NCI-H1930 (cell line): ENCODE results near the gene SAMD4A.

Experiments used
- DNase-seq, 2 experiments: peaks; one replicate each; lab custom pipeline; 2025; lab: John Stamatoyannopoulos, UW

The SAMD4A gene

GRCh38 chr14:54660604-54661111 is 93.7 kb downstream of the SAMD4A start:
- DNase-seq: no peak

- no peak for DNase-seq
These were observed 95.7 kb downstream of the SAMD4A start for GRCh38 chr14:54662491-54663133.

DNA sequence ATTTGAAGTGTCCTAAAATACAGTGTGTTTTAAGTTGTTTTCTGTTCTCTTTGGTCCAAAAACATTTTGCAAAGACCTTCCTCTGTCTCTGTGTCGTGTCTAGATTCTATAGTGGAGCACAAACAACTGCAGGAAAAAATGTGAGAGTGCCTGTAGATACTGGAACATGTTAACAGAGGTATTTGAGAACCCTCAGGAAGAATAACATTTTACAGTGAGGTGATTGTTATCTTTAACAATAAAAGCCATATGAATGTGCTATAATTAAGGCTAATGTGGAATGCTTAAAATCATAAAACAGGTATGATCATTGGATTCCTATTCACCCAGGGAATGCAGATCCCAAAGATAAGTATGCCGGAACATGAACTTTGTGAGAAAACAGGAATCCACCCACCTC is 98.0 kb downstream of the SAMD4A start:
- no peak for DNase-seq

DNA sequence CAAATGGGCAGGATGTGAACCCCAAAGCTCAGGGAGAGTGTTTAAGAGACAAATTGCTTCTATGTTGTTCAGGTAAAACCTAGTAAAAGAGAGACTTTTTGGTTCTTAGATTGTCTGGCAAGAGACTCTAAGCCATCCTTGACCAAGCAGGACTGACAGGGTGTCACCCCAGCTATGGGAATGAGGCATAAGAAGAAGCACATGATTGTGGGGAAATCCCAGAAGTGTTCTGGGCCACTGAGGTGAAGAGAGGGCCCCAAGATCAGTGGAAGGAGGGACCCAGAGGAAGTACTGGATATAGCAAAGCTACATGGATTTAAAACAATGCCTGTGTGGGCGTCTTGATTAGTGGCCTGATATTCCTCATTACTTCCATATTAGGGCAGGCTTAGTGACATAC is 99.0 kb downstream of the SAMD4A start:
- DNase-seq: no peak

GRCh38 chr14:54667026-54667744 is 100.3 kb downstream of the SAMD4A start:
- no peak for DNase-seq

DNA sequence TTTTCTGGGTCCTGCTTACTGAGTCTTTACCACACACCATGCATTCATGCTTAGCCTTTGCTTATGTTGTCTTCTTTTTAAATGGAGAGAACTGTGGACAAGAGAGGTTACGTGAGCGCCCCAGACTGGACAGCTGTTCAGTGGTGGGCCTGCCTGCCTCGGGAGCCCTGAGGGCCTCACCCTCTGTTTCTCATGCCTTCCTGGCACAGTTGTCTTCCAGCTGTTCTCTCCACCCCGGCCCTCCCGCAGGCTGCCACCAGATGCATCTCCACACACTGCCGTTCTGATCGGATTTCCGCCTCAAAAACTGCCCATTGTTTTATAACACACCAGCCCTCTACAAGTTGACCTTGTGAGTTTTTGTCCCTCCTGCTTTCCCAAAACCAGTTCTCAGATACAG is 100.8 kb downstream of the SAMD4A start:
- no peak for DNase-seq

GRCh38 chr14:54669721-54670561 is 103.0 kb downstream of the SAMD4A start:
- no peak for DNase-seq

DNA sequence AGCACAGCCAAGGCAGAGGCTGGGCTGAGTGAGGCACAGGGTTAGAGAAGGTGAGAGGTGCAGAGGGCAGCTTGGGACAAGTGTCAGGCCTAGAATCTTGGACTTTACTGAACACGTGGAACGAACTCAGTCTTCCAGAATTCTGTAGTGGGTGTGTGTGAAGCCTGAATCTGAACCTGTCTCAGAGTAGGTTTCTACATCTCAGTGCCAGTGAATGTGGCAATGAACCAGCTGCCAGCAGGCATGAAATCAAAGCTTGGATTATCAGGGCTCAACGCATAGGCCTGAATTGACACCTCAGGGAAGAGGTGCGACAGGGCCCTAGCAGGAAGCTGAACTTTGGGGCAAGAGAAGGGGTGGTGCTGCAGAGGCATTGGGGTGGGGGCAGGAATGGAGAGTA is 104.6 kb downstream of the SAMD4A start:
- DNase-seq: no peak

DNA sequence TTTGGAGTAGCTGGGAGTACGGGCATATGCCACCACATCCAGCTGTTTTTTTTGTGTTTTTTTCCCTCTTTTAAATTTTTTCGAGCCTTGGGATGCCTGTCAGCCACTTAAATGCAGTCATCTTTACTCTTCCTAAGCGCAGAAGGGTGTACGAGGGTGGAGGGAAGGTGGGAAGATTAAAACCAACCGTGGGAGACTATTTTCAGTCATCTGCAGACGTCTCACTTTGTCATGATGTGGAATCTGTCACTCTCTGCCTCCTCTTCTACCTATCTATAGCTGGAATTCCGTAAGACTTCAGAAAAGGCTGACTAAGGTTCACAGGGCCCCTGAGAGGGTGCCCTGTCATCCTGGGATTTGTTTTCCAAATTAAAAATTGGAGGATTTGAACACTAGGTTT is 105.3 kb downstream of the SAMD4A start:
- no peak for DNase-seq

DNA sequence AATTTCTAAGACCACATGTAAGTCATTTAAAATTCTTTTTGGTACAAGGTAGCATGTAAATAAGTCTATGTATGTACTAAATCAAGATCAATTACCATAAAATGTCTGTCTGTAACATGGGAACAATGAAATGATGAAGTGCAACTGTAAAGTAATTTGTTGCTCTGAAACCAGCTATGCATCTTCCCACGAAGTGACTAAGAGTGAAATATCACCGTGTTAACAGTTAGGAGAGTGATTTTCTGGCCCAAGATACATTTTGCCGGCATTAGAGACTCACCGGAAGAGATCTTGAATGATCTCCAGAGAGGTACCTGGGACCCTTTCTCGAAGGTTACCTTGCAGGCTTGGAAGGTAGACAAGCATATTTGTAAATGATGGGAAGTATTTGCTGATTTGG is 105.8 kb downstream of the SAMD4A start:
- no peak for DNase-seq

GRCh38 chr14:54673193-54674045 is 106.5 kb downstream of the SAMD4A start:
- no peak for DNase-seq

DNA sequence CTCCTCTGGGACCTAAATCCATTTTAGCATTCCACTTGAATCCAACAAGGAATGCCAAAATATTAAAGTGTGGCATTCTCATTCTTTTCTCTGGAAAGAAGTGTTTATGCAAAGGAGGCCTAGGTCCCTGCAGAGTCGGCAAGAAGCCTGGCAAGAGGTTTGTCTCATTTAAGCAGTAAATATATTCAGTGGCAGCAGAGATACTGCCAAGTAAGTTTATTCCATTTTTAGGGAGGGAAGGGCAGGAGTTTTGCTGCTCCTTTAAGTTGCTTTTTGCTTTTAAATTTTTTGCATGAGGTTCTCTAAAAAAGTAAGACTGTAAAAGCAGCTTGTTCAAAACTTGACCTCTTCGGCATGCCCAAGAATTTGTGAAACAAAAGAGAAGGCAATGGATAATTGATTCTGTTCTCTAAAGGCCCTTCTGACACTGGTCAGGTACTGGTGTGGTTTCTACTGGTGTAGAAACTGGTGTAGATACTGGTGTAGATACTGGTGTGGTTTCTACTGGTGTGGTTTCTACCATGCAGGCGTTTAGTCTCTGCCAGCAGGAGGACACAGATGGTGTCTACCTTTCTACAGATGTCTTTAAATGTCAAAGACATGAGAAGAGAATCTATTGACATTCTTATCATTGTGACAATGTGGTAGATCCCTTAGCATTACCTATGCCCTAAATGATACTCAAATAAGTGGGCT is 107.3 kb downstream of the SAMD4A start:
- no peak for DNase-seq

- DNase-seq: no peak
These were observed 108.6 kb downstream of the SAMD4A start for GRCh38 chr14:54675236-54676128.

- no peak for DNase-seq
These were observed 110.1 kb downstream of the SAMD4A start for GRCh38 chr14:54676812-54677708.

- no peak for DNase-seq
These were observed 113.7 kb downstream of the SAMD4A start for GRCh38 chr14:54680651-54681050.

- DNase-seq: no peak
These were observed 114.9 kb downstream of the SAMD4A start for GRCh38 chr14:54681811-54682261.

- DNase-seq: no peak
These were observed 115.7 kb downstream of the SAMD4A start for GRCh38 chr14:54682578-54682977.

DNA sequence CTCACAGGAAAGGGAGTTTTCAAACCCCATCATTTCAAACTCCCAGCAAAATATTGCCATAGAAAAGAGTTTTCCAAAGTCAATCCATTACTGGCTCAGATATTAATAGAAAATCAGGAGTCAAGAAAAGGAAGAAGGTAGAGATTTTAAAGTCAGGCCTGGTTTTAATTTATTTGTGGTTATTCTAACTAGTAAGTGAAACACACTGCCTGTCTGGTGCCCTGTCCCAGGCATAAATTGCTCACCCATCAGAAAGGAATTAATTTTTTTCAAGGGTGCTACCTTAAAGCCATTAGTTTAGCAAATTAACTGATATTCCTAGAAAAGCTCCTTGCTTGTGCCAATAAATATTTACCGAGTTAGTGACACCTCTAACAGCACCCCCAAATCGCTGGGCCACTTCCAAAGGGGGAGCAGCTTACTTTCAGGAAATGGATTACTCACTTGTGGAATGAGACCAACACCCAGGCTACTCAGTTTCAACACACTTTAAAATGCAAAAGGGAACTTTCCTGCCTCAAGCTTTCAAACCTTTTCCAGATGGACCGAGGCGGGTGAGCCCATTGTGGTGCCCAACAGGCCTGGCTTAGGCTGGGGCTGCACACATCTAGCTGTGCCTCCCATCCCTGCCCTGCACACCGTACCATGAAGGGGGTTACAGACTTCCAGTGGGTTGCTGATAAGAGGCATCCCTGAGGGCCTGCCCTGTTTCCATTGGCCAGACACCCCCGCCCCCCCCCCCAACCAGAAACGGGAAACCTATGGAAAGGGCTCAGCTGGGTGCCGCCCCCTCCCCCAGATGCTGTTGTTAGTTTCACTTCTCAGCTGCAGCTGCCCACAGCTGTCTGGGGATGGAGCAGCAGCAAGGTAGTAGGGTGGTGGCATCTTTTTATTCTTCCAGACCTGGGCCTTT is 117.2 kb downstream of the SAMD4A start:
- no peak for DNase-seq
